ENCODE data around the gene QTRT2.

Gene QTRT2

DNA sequence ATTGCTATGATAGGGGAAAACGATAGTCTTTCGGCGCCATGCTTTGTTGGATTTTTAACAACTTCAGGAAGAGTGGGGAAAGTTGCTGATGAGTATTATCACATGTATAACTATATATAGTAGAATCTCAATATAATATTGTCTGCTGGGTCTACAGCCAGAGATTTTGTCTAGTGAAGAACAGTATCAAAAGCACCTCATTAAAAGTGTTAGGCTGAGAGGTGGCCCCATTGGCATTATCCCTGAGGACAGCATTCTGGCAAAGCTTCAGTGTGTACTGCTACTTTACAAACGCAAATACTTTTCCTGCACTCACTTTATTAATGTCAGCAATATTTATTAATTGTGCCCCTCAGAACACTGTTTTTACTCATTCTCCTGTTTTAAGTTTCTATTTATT, 11.8 kb downstream of the QTRT2 start:
- no peak for TF ChIP-seq POLR2A (IDR thresholded peaks at IDR 0.05; ENCODE audit: low read depth, low read length)
- TF ChIP-seq PAX5 (IDR thresholded peaks at IDR 0.05; ENCODE audit: insufficient read depth, low read length, severe bottlenecking) = no peak
- no peak for TF ChIP-seq TAF1 (IDR thresholded peaks at IDR 0.05; ENCODE audit: low read depth, low read length)
- TF ChIP-seq POLR2AphosphoS5 (IDR thresholded peaks at IDR 0.05; ENCODE audit: low read depth, low read length) = no peak
- no peak for TF ChIP-seq POU2F2 (IDR thresholded peaks at IDR 0.05; ENCODE audit: low read depth, low read length)
- no peak for TF ChIP-seq SPI1 (IDR thresholded peaks at IDR 0.05; ENCODE audit: low read depth, low read length)
- DNase-seq (ENCODE audit: insufficient read length, low spot score) (no peak), FAIRE-seq (no peak)

DNA sequence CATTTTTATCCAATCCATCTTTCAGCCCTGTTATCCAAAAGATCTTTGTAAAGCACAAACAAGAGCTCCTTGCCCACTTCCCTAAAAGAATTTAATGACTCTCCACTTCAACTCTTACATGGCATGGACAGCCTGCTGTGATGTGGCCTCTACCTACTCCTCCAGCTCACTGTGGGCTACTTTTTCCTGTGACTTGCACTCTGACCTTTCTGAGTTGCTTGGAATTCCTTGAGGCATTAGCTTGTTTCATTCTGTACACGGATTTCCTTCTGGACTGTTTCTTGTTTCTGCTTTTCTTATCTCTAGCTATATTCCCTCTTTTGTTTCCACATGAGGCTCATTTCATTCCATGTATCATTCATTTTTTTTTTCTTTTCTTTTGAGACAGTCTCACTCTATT, 15.2 kb downstream of the QTRT2 start:
- no peak for FAIRE-seq

DNA sequence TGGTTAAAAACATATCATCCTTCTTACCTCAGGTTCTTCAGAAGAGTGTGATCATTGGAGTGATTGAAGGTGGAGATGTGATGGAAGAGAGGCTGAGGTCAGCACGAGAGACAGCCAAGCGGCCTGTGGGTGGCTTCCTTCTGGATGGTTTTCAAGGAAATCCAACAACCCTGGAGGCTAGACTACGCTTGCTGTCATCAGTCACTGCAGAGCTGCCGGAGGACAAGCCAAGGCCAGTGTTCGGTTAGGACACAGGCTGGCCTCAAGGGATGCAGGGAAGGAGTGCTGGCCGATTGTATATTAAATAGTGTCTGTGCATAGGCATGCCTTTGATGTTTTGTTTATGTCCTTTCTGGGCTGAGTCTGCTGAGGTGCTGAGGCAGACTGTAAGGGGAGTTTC, 20.2 kb downstream of the QTRT2 start:
- TF ChIP-seq SPI1 (IDR thresholded peaks at IDR 0.05; ENCODE audit: low read depth, low read length) (no peak), TAF1 (IDR thresholded peaks at IDR 0.05; ENCODE audit: low read depth, low read length) (no peak), POU2F2 (IDR thresholded peaks at IDR 0.05; ENCODE audit: low read depth, low read length) (no peak), POLR2AphosphoS5 (IDR thresholded peaks at IDR 0.05; ENCODE audit: low read depth, low read length) (no peak), PAX5 (IDR thresholded peaks at IDR 0.05; ENCODE audit: insufficient read depth, low read length, severe bottlenecking) (no peak)
- no peak for FAIRE-seq
- DNase-seq (ENCODE audit: insufficient read length, low spot score) = no peak

More for the DNA sequence above, 15.2 kb downstream of the QTRT2 start:
- no peak for DNase-seq (ENCODE audit: insufficient read length, low spot score)
- TF ChIP-seq POLR2A (IDR thresholded peaks at IDR 0.05; ENCODE audit: low read depth, low read length) (no peak), PAX5 (IDR thresholded peaks at IDR 0.05; ENCODE audit: insufficient read depth, low read length, severe bottlenecking) (no peak)

DNA sequence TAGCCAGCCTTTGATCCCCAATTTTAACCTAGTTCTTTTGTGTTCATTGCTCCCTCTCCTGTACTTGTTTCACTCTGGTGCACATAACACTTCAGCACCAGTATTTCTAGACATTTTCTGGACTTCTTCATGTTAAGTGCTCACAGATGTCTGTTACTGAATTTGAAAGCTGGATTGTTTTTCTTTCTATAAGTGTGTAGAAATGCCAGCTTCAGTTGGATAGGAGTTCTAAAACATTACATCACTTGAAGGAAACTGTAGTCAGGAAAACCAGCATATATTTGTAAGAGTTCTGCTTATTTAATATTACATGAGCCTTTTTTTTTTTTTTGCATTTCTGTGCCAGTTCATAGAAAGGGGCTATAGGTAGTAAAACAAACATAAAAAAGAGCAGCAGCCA, 21.6 kb downstream of the QTRT2 start:
- DNase-seq (ENCODE audit: insufficient read length, low spot score) = no peak
- FAIRE-seq = no peak
- no peak for TF ChIP-seq SPI1 (IDR thresholded peaks at IDR 0.05; ENCODE audit: low read depth, low read length)
- TF ChIP-seq POU2F2 (IDR thresholded peaks at IDR 0.05; ENCODE audit: low read depth, low read length) = no peak
- no peak for TF ChIP-seq PAX5 (IDR thresholded peaks at IDR 0.05; ENCODE audit: insufficient read depth, low read length, severe bottlenecking)
- TF ChIP-seq POLR2A (IDR thresholded peaks at IDR 0.05; ENCODE audit: low read depth, low read length) = no peak
- no peak for TF ChIP-seq TAF1 (IDR thresholded peaks at IDR 0.05; ENCODE audit: low read depth, low read length)
- TF ChIP-seq POLR2AphosphoS5 (IDR thresholded peaks at IDR 0.05; ENCODE audit: low read depth, low read length) = no peak

DNA sequence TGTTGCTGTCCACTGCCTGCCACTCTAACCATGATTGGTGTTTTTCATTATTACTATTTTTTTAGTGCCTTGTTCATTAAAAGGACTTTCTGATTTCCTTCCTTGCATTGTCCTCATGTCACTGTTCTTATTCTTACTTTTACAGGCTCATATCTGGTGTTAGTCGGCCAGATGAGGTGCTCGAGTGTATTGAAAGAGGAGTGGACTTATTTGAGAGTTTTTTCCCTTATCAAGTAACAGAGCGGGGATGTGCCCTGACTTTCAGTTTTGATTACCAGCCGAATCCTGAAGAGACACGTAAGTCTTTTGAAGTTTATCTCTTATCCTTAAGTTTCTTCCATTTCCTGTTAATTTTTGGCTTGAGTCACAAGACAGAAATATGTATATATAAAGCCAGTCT, 23.2 kb downstream of the QTRT2 start:
- TF ChIP-seq POLR2A (IDR thresholded peaks at IDR 0.05; ENCODE audit: low read depth, low read length) = no peak
- TF ChIP-seq POU2F2 (IDR thresholded peaks at IDR 0.05; ENCODE audit: low read depth, low read length) = no peak
- no peak for TF ChIP-seq PAX5 (IDR thresholded peaks at IDR 0.05; ENCODE audit: insufficient read depth, low read length, severe bottlenecking)
- FAIRE-seq = no peak
- DNase-seq (ENCODE audit: insufficient read length, low spot score) = no peak

DNA sequence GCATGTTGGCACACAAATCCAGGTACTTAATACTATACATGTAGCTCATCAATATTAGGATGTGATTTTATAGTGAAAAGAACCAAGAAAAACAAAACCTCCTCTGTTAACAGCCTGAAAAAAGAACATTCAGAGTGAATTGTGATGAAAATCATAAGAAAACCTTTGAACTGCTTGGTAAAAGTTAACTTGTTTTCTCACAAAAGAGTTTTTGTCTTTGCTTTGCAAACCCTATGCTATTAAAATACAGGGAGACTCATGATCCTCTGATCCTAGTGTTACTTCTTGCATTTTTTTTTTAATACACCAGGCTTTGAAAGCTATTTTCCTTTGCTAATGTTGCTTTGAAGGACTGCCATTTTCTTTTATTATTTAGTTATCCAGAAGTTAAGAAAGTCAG, 23.7 kb downstream of the QTRT2 start:
- TF ChIP-seq POU2F2 (IDR thresholded peaks at IDR 0.05; ENCODE audit: low read depth, low read length) (no peak), POLR2AphosphoS5 (IDR thresholded peaks at IDR 0.05; ENCODE audit: low read depth, low read length) (no peak), TAF1 (IDR thresholded peaks at IDR 0.05; ENCODE audit: low read depth, low read length) (no peak), SPI1 (IDR thresholded peaks at IDR 0.05; ENCODE audit: low read depth, low read length) (no peak), POLR2A (IDR thresholded peaks at IDR 0.05; ENCODE audit: low read depth, low read length) (no peak), PAX5 (IDR thresholded peaks at IDR 0.05; ENCODE audit: insufficient read depth, low read length, severe bottlenecking) (no peak)
- DNase-seq (ENCODE audit: insufficient read length, low spot score) (no peak), FAIRE-seq (no peak)

DNA sequence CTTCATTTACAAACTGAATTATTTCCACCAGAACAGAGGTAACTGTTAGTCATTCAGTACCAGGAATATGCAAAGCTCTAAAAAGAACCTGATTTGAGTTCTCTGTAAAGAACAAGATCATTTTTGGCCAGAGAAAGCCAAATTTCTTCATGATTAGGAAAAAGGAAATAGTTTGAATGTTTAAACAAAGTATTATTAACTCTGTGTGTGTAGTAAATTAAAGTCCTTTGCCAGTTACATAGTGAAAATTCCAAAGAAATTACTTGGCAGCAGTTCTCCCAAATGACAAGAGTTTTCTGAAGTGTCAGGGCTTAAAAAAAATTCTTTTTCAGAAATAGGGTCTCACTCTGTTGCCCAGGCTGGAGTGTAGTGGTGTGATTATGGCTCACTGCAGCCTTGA, 24.5 kb downstream of the QTRT2 start:
- TF ChIP-seq POLR2AphosphoS5 (IDR thresholded peaks at IDR 0.05; ENCODE audit: low read depth, low read length) (no peak), POU2F2 (IDR thresholded peaks at IDR 0.05; ENCODE audit: low read depth, low read length) (no peak), SPI1 (IDR thresholded peaks at IDR 0.05; ENCODE audit: low read depth, low read length) (no peak), TAF1 (IDR thresholded peaks at IDR 0.05; ENCODE audit: low read depth, low read length) (no peak)
- DNase-seq (ENCODE audit: insufficient read length, low spot score) (no peak), FAIRE-seq (no peak)

DNA sequence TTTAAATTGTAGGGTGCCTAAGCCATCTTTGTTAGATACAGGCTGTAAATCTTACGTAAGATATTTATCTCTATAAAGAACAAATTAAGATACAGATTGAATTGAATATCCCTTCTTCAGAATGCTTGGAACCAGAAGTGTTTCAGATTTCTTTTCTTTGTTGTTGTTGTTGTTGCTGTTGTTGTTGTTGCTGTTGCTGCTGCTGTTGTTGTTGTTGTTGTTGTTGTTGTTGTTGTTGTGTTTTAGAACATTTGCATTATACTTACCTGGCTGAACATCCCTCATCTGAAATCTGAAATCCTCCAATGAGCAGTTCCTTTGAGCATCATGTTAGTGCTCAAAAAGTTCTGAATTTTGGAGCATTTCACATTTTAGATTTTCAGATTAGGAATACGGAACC, 26.6 kb downstream of the QTRT2 start:
- FAIRE-seq = no peak
- no peak for DNase-seq (ENCODE audit: insufficient read length, low spot score)

DNA sequence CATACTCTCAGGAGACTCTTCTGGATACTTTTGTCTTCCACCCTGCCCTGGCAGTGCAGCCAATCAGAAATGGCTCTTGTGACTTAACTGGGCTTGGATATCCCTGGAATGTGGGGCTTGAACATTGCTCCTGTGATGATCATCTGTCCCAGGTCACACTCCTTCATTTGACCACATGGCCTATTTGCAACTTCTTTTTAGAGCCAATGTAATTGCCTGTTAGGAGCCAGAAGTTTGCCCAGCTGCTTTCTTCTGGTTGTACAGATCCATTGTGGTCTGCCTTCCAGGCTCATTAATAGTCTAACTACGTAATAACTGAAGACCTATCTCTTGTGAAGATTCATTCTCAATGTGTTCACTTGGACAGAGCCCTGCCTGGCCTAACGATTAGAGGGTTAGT, 29.8 kb downstream of the QTRT2 start:
- no peak for FAIRE-seq
- TF ChIP-seq POLR2A (IDR thresholded peaks at IDR 0.05; ENCODE audit: low read depth, low read length) (no peak), TAF1 (IDR thresholded peaks at IDR 0.05; ENCODE audit: low read depth, low read length) (no peak), SPI1 (IDR thresholded peaks at IDR 0.05; ENCODE audit: low read depth, low read length) (no peak), POLR2AphosphoS5 (IDR thresholded peaks at IDR 0.05; ENCODE audit: low read depth, low read length) (no peak), POU2F2 (IDR thresholded peaks at IDR 0.05; ENCODE audit: low read depth, low read length) (no peak), PAX5 (IDR thresholded peaks at IDR 0.05; ENCODE audit: insufficient read depth, low read length, severe bottlenecking) (no peak)
- no peak for DNase-seq (ENCODE audit: insufficient read length, low spot score)

More for the DNA sequence above, 26.6 kb downstream of the QTRT2 start:
- TF ChIP-seq POLR2AphosphoS5 (IDR thresholded peaks at IDR 0.05; ENCODE audit: low read depth, low read length) (no peak), TAF1 (IDR thresholded peaks at IDR 0.05; ENCODE audit: low read depth, low read length) (no peak), SPI1 (IDR thresholded peaks at IDR 0.05; ENCODE audit: low read depth, low read length) (no peak), POLR2A (IDR thresholded peaks at IDR 0.05; ENCODE audit: low read depth, low read length) (no peak), POU2F2 (IDR thresholded peaks at IDR 0.05; ENCODE audit: low read depth, low read length) (no peak), PAX5 (IDR thresholded peaks at IDR 0.05; ENCODE audit: insufficient read depth, low read length, severe bottlenecking) (no peak)

DNA sequence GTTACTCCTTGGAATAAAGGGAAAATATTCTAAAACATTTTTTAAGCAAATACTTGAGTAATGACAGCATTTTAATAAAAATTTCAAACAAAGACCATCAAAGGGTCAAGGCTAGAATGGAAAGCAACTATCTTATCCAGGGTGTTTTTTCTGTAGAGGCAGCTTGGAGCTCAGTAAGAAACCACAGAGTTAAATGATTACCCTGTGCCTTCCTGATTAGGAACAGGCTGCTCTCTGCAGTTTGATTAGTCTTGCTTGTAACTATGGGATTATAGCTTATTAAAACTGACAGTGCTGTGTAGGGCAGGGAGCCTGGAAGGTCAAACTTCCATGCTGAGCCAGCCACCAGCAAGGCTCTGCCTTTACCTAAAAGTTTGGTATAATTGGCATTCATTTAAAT, 33.1 kb downstream of the QTRT2 start:
- FAIRE-seq (no peak), DNase-seq (ENCODE audit: insufficient read length, low spot score) (no peak)
- TF ChIP-seq POLR2A (IDR thresholded peaks at IDR 0.05; ENCODE audit: low read depth, low read length) (no peak), SPI1 (IDR thresholded peaks at IDR 0.05; ENCODE audit: low read depth, low read length) (no peak), PAX5 (IDR thresholded peaks at IDR 0.05; ENCODE audit: insufficient read depth, low read length, severe bottlenecking) (no peak), TAF1 (IDR thresholded peaks at IDR 0.05; ENCODE audit: low read depth, low read length) (no peak), POLR2AphosphoS5 (IDR thresholded peaks at IDR 0.05; ENCODE audit: low read depth, low read length) (no peak), POU2F2 (IDR thresholded peaks at IDR 0.05; ENCODE audit: low read depth, low read length) (no peak)

All from GM12891 (cell line).